DND-41 (cell line): ENCODE data around the gene RRP36.

Source experiments
- ATAC-seq: fragments of 200-7000 bp; cut with Tn5 transposase; 3 replicates; pipeline ENCODE4 v1.9.1; 2021; ENCODE audit warnings: low read depth; ENCODE audit not compliant: insufficient read depth
- DNase-seq: peaks from one replicate; pipeline ENCODE4 v3.0.0-alpha.2; 2020
- H2AFZ ChIP-seq: 2 replicates; pipeline ENCODE4 v1.6.0; 2012; ENCODE audit warnings: low read depth, low read length
- H3K27ac ChIP-seq: 2 replicates; pipeline ENCODE4 v1.5.1; 2012; ENCODE audit warnings: low read length, inconsistent platforms
- H3K27me3 ChIP-seq: fragments of 200-600 bp; sonication (generic); 2 replicates; pipeline ENCODE4 v1.6.0; 2012; ENCODE audit warnings: low read length, mild to moderate bottlenecking, inconsistent platforms; ENCODE audit not compliant: insufficient read depth, poor library complexity
- H3K36me3 ChIP-seq: 2 replicates; pipeline ENCODE4 v1.5.1; 2012; ENCODE audit warnings: low read length, inconsistent platforms; ENCODE audit not compliant: insufficient read depth
- H3K4me1 ChIP-seq: 2 replicates; pipeline ENCODE4 v1.5.1; 2012; ENCODE audit warnings: mild to moderate bottlenecking, low read length; ENCODE audit not compliant: insufficient read depth
- H3K4me2 ChIP-seq: 2 replicates; pipeline ENCODE4 v1.6.0; 2012; ENCODE audit warnings: mild to moderate bottlenecking, moderate library complexity, low read length, inconsistent platforms; ENCODE audit not compliant: insufficient read depth
- H3K4me3 ChIP-seq, 2 experiments: fragments of 200-600 bp in 1 of 2; shearing (Covaris generic) in 1 of 2; 2 replicates each; pipeline ENCODE4 v1.5.1; 2012 to 2016; ENCODE audit warnings: inconsistent platforms in 2 of 2, low read length in 2 of 2, mild to moderate bottlenecking in 2 of 2, low read depth in 1 of 2, moderate library complexity in 1 of 2
- H3K79me2 ChIP-seq: 2 replicates; pipeline ENCODE4 v1.6.0; 2012; ENCODE audit warnings: low read length, inconsistent platforms; ENCODE audit not compliant: insufficient read depth
- H3K9ac ChIP-seq: 2 replicates; pipeline ENCODE4 v1.6.0; 2012; ENCODE audit warnings: low read depth, mild to moderate bottlenecking, inconsistent platforms, low read length, moderate library complexity
- H3K9me3 ChIP-seq: 2 replicates; pipeline ENCODE4 v1.5.1; 2012; ENCODE audit warnings: low read length, moderate library complexity, mild to moderate bottlenecking, inconsistent platforms; ENCODE audit not compliant: insufficient read depth, severe bottlenecking
- H4K20me1 ChIP-seq: 2 replicates; pipeline ENCODE4 v1.6.0; 2012; ENCODE audit warnings: low read length; ENCODE audit not compliant: insufficient read depth
- CTCF ChIP-seq: IDR thresholded peaks from 2 replicates; pipeline ENCODE4 v1.5.1; 2012; ENCODE audit warnings: borderline replicate concordance, low read length, moderate library complexity, mild to moderate bottlenecking; ENCODE audit not compliant: poor library complexity, severe bottlenecking; ENCODE audit errors: extremely low read depth
- EZH2 ChIP-seq: IDR thresholded peaks from 3 replicates; pipeline ENCODE4 v1.6.1; 2012; ENCODE audit warnings: borderline replicate concordance, low read depth, mild to moderate bottlenecking, moderate library complexity, low read length, inconsistent platforms; ENCODE audit not compliant: severe bottlenecking

RRP36 gene

DNA sequence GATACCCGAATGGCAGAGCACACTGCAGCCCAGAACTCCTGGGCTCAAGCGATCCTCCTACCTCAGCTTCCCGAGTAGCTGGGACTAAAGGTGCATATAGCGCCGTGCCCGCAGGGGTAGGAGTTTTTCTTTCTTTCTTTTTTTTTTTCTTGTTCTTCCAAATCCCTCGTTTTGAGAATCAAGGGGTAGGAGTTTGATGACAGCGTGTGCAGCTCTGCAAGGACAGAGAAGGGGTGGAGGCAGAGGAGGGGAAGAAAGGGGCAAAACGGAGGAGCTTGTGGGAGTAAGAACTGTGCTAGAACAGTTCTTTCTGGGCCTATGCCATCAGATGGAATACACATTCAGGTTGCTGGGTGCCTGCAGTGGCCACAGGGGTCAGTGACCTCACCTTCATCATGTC, 15.3 kb downstream of the RRP36 start:
- H3K27me3 ChIP-seq: no peaks in the 10 kb centered on the region
- TF ChIP-seq CTCF (no peak), EZH2 (no peak)
- no peaks in the 10 kb centered on the region for H3K9me3 ChIP-seq
- H3K27ac ChIP-seq: no peak overlapping the region
- ATAC-seq (no peak), DNase-seq (no peak)
- no peaks in the 10 kb centered on the region; the same call in 1 of the 2 replicates for H4K20me1 ChIP-seq
- no peaks in the 10 kb centered on the region for H3K79me2 ChIP-seq
- no peak overlapping the region for H3K4me2 ChIP-seq
- H3K36me3 ChIP-seq: peaks cover 71% of the 10 kb centered on the region
- H2AFZ ChIP-seq: no peak overlapping the region
- no peak overlapping the region for H3K9ac ChIP-seq
- H3K4me1 ChIP-seq: no peaks in the 10 kb centered on the region
- no peak overlapping the region for H3K4me3 ChIP-seq

DNA sequence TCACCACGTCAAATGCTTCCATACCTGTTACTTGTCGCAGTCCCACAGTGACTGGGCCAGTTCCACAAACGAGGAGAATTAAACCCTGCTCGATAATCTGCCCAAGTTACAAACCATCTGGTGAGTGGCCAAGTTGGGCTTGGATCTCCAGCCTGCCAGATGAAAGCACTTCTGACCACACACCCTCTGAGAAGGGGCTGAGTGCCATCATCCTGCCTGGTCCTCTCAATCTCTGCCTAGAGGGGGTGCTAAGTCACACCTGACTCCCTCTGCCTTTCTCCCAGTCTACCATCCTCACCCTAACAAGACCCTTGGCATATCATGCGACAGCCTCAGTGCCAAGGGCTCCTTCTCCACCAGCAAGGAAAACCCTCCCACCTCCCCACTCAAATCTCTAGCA, 15.8 kb downstream of the RRP36 start:
- H3K27ac ChIP-seq: no peak overlapping the region
- peaks cover 66% of the 10 kb centered on the region for H3K36me3 ChIP-seq
- no peak for DNase-seq
- H2AFZ ChIP-seq: no peak overlapping the region
- H4K20me1 ChIP-seq: no peaks in the 10 kb centered on the region; the same call in 1 of the 2 replicates
- H3K4me3 ChIP-seq: no peak overlapping the region
- H3K9me3 ChIP-seq: no peaks in the 10 kb centered on the region
- no peak overlapping the region for H3K4me2 ChIP-seq
- TF ChIP-seq CTCF: no peak
- no peak for TF ChIP-seq EZH2
- H3K4me1 ChIP-seq: no peaks in the 10 kb centered on the region
- no peaks in the 10 kb centered on the region for H3K27me3 ChIP-seq
- H3K9ac ChIP-seq: no peak overlapping the region
- H3K79me2 ChIP-seq: no peaks in the 10 kb centered on the region
- ATAC-seq: no peak

DNA sequence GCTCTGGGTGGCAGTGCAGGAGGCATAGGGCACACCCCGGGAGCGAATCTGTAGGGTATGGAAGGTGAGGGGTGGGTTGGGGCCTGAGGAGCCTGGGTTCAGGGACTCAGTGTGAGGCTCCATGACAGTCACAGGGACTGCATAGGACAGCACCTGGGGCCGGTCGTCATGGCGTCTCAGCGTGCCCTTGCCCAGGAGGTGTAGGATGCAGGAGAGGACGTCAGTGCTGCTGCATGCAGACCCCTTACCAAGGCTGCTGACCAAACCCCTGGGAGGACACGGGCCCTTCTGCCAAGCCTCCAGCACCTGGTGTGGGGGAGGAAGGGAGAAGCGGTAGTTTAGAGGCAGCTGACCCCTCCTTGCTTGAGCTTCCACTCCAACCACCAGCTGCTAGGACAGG, 16.3 kb downstream of the RRP36 start:
- Histone ChIP-seq H3K79me2 (no peaks in the 10 kb centered on the region), H3K36me3 (peaks cover 63% of the 10 kb centered on the region), H3K27ac (no peak overlapping the region), H4K20me1 (no peaks in the 10 kb centered on the region; the same call in 1 of the 2 replicates), H3K4me1 (no peaks in the 10 kb centered on the region), H3K9ac (no peak overlapping the region), H3K9me3 (no peaks in the 10 kb centered on the region), H3K27me3 (no peaks in the 10 kb centered on the region), H3K4me3 (no peak overlapping the region), H3K4me2 (no peak overlapping the region), H2AFZ (no peak overlapping the region)
- ATAC-seq (no peak), DNase-seq (no peak)
- TF ChIP-seq EZH2 (no peak), CTCF (no peak)

GRCh38 chr6:43038727-43039126, 17.3 kb downstream of the RRP36 start:
- ATAC-seq (no peak), DNase-seq (no peak)
- no peak overlapping the region for H3K4me3 ChIP-seq
- H3K79me2 ChIP-seq: no peaks in the 10 kb centered on the region
- peaks cover 68% of the 10 kb centered on the region for H3K36me3 ChIP-seq
- TF ChIP-seq CTCF (no peak), EZH2 (no peak)
- H3K9me3 ChIP-seq: no peaks in the 10 kb centered on the region
- H3K9ac ChIP-seq: no peak overlapping the region
- no peaks in the 10 kb centered on the region; the same call in 1 of the 2 replicates for H4K20me1 ChIP-seq
- H2AFZ ChIP-seq: no peak overlapping the region
- no peak overlapping the region for H3K4me2 ChIP-seq
- no peak overlapping the region for H3K27ac ChIP-seq
- H3K4me1 ChIP-seq: no peaks in the 10 kb centered on the region
- H3K27me3 ChIP-seq: no peaks in the 10 kb centered on the region
